Liver (tissue), 2 donors: ENCODE measurements around the gene ING1.

Experiments
- FOXA1 ChIP-seq: IDR thresholded peaks from 2 replicates; pipeline ENCODE4 v1.6.1; 2016; ENCODE audit warnings: antibody characterized with exemption
- MAX ChIP-seq: IDR thresholded peaks from 2 replicates; pipeline ENCODE4 v1.6.1; 2016; ENCODE audit warnings: antibody characterized with exemption
- YY1 ChIP-seq: IDR thresholded peaks from 2 replicates; pipeline ENCODE4 v1.6.1; 2016; ENCODE audit warnings: antibody characterized with exemption, mild to moderate bottlenecking
- TF ChIP-seq, protein P1 (sequence below): fragments of 150-350 bp; IDR thresholded peaks from 2 replicates; pipeline ENCODE4 v1.5.1; 2017; ENCODE audit warnings: improper control_type of control experiment, low read depth, low read length; ENCODE audit not compliant: missing input control
- donor health status: healthy.

DNA sequence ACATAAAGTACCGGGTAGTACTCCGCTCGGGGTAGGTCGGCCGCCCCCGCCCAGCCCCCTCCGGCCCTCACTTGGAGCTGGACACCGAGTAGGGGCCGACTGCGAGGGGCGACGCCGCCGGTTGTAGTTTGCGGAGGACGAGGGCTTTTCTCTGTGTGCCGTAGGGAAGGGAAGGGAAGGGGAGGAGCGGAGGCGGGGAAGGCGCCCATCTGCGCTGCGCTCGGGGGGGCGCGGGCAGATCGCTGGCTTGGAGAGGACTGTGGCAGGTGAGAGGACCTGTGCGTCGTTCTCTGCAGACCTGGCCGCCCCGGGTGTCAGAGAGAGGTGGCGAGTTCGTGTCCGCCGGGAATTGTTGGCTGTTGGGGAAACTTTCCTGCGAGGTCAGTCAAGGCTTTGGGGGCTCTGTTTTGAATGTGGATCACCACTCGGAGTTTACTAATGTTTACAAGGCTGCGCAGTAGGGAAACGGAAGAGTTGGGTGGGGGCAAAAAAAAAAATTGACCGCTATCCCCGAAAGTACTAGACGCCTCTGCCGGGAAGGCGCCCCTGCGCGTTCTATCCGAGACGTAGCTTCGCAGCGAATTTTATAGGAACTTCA lies 1.4 kb downstream of the ING1 start:
- TF ChIP-seq FOXA1 (no peak), MAX (no peak), YY1 (no peak)
- TF ChIP-seq, protein P1, sequence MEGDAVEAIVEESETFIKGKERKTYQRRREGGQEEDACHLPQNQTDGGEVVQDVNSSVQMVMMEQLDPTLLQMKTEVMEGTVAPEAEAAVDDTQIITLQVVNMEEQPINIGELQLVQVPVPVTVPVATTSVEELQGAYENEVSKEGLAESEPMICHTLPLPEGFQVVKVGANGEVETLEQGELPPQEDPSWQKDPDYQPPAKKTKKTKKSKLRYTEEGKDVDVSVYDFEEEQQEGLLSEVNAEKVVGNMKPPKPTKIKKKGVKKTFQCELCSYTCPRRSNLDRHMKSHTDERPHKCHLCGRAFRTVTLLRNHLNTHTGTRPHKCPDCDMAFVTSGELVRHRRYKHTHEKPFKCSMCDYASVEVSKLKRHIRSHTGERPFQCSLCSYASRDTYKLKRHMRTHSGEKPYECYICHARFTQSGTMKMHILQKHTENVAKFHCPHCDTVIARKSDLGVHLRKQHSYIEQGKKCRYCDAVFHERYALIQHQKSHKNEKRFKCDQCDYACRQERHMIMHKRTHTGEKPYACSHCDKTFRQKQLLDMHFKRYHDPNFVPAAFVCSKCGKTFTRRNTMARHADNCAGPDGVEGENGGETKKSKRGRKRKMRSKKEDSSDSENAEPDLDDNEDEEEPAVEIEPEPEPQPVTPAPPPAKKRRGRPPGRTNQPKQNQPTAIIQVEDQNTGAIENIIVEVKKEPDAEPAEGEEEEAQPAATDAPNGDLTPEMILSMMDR: no peak
